GM21360 (cell line): ENCODE results near the gene HTT.

Experiments
- ATAC-seq: cut with Tn5 transposase; IDR thresholded peaks from one replicate; pipeline ENCODE4 v1.9.1; 2021; ENCODE audit warnings: mild to moderate bottlenecking, moderate library complexity; ENCODE audit not compliant: unreplicated experiment

Gene HTT

GRCh38 chr4:3246458-3247398, 172.2 kb downstream of the HTT start:
- ATAC-seq: no peak

- no peak for ATAC-seq
Observed at GRCh38 chr4:3247399-3248177, 173.1 kb downstream of the HTT start.

DNA sequence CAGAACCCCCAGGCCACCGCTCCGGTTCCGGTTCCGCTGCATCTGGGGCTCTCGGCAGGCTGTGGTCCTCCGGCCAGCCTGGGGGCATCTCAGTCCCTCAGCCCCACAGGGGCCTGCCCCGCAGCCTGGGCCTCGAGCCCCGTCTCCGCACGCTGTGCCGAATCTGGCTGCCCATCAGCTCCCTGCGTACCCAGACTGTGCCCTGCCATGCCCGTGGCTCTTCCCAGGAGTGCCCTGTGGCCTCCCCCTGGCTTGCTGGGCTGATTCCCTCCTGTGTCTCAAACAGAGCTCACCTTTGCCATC, 173.6 kb downstream of the HTT start:
- no peak for ATAC-seq

DNA sequence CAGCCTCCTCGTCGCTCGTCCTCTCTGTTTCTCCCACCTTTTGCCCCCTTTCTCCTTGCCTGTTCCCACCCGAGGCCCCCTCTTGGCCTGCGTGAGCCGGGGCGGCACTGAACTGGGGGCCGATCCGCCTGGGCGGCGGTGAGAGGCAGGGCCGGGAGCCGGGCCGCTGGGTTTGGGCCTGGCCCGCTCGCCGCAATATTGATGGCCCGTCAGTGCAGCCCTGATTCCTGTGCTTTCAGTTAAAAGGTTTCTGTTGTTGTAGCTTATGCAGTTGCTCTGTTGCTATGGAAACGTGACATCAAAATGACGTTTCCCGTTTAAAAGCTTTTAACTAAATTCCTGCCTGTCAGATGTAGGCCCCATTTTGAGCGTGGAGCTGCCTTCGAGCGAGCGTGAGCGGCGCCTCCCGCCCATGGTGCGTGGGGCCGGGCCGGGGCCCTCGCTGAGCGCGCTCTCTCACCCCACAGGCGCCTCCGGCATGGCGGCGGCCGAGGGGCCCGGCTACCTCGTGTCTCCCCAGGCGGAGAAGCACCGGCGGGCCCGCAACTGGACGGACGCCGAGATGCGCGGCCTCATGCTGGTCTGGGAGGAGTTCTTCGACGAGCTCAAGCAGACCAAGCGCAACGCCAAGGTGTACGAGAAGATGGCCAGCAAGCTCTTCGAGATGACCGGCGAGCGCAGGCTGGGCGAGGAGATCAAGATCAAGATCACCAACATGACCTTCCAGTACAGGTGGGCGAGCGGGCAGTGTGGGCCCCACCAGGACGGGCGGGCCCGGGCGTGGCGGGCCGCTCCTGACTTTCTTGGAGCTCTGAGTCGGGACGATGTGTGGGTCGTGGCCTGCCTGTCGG, 174.6 kb downstream of the HTT start, which contains the start of gene MSANTD1:
TSS of gene MSANTD1 (plus strand) at position 349 of the 851 bp plus-strand sequence. CDS start at position 413, 64 bp downstream.
- no peak for ATAC-seq

DNA sequence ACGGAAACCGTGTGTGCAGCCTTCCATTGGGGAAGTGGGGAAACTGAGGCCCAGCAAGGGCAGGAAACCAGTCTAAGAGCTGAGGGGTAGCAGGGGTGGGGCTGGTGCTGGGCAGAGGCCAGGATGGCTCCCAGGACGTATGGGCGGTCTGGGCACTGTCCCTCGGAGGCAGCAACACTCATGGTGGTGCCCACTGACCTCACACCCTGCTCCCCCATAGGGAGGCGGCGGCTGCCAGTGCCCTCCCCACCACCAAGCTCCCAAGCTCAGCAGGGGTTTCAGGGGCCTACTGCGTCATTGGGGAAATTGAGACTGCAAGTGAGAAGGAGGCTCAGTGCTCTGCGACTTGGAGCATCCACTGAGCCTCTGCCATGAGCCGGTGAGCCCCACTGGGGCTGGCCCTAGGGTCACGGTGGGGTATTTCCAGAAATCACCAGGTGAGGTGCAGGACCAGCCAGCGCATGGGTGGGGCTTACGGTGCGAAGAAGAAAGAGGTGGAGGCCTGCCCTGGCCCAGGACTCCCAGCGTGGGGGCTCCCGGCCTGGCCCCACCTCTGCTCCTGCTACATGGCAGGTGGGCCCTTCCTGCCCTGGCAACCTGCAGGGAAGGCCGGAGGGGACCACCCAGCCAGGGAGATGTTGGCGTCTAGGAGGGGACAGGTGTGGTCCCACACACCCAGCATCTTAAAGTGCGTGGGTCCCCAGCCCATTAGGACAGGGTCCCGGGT, 175.4 kb downstream of the HTT start:
- no peak for ATAC-seq

GRCh38 chr4:3250438-3250955, 176.0 kb downstream of the HTT start:
- no peak for ATAC-seq

DNA sequence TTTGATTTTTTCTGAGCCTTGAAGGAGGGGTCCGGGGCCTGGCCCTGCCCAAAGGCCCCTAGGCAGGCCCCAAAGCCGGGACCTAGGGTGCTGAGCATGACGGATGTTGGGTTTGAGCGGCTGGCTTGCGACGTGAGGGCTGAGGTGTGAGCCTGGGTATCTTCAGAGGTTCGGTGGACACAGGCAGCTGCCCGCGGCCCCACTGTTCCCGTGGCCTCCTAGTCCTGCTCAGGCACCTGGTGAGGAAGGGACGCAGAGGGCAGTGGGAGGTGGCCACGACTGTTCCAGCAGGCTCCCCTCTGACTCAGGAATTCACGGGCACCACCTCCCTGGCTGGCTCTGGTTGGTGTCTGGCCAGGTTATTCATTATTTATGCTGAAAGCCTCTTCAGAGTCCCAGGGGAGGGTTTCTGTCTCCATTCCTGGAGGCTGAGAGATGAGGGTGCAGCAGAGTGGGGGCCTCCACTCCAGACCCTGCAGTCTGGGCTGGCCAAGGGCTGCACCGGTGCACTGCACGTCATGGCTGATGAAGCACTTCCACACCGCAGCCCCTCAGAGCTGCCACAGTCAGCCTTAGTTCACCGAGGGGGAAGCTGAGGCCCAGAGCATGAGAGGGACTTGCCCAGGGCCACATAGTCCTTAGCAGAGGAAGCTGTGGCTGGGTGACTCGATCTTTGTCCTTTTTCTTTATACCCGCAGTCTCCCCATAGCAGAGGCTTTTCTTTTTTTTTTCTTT, 176.6 kb downstream of the HTT start:
- no peak for ATAC-seq

DNA sequence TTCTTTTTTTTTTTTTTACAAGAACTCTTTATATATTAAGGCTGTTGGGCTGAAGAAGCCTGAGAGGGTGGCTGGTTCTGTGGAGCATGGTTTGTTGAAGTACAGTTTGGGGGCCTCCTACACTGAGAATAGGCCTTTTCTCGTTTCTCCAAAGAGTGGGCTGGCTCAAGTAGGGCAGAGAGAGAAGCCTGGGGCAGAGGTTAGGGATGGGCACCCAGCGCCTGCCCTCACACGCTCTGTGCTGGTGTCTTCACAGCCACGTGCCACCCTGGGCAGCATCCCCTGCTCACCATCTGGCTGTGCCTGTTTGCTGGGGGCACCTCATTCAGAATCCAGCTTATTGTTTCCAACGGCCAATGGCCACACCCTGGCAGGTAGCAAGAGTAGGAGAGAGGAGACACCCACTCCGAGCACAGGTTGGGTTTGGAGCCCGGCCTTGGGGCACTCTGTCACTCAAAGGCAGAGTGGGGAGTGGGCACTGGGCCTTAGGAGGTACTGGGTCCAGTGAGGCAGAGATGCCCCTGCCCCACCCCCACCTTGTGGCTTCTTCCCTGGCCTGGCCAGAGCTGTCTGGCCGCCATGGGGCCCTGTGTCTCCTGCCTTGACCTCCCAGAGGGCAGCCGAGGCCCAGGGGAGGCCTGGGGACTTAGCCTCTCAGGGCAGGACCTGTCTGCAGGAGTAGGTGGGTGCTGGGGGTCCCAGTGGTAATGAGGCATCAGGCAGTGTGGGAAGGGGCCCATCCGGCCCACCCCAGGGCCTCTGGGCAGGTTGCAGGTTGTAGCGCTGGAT, 177.4 kb downstream of the HTT start:
- no peak for ATAC-seq

DNA sequence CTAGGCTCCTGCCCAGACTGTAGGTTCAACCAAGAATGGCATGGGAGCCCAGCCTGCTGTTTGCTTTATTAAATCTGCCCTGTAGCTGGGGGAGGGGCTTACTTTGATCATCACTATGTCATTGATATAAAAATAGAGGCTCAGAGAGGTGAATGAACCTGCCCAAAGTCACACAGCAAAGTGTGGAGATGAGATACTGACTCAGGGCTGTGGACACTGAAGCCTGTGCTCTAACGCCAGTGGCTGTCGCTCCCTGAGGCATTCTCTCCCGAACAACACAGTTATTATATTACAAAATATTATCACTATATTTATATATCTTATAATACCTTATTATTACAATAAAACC, 178.0 kb downstream of the HTT start:
- no peak for ATAC-seq

- no peak for ATAC-seq
Observed at GRCh38 chr4:3252831-3253641, 178.6 kb downstream of the HTT start.

DNA sequence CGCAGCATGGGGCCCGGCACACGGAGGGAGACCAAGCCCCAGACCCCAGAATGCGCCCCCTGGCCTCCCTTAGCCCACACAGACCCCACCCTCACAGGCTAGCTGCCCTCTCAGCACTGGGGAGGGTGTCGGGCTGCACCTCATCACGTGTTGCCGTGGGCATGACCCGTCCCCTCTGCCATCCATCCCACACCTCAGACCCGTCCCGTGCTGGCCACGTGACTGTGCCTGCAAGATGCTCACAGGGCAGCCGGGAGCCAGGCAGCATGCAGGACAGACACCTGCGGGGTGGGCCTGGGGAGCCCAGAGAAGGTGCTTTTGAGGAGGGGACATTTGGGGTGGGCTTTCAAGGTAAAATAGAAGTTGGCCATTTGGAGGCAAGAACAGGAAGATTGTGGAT, 179.3 kb downstream of the HTT start:
- no peak for ATAC-seq

DNA sequence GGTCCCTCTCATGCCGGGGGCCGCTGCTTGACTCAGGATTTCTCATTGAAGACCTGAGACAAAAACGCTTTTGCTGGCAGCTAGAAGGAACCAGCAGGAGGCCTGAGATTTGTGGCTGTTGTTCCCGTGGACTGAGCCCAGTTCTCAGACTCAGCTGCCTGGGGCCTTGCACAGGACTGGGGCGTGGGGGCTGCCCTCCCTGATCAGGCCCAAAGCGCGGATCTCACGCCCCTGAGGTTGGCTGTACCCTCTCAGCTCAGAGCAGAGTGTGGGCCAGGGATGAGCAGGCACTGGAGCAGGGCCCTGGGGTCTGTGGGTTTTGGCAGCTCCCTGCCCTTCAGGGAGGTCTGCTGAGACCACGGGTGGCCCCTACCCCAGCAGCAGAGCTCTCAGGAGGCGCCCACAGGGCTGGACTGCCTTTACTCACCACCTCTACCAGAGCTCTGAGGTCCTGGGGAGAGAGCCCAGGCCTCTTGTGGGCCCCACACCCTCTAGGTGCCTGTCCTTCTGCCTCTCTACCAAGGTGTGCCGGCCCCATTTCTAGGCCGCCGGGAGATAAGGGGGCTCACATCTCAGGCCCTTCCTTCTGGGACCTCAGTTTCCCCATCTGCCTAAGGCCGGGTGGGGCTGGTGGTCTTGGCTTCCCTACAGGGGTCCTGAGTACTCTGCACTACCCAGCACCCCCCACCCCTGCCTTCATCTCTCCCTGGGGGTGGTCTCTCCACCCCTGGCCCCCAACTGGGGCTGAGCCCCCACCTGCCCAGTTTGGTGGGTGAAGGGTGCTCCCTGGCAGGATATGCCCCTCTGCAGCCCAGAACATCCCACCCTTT, 180.0 kb downstream of the HTT start:
- no peak for ATAC-seq

- no peak for ATAC-seq
Observed at GRCh38 chr4:3255611-3256186, 181.2 kb downstream of the HTT start.

DNA sequence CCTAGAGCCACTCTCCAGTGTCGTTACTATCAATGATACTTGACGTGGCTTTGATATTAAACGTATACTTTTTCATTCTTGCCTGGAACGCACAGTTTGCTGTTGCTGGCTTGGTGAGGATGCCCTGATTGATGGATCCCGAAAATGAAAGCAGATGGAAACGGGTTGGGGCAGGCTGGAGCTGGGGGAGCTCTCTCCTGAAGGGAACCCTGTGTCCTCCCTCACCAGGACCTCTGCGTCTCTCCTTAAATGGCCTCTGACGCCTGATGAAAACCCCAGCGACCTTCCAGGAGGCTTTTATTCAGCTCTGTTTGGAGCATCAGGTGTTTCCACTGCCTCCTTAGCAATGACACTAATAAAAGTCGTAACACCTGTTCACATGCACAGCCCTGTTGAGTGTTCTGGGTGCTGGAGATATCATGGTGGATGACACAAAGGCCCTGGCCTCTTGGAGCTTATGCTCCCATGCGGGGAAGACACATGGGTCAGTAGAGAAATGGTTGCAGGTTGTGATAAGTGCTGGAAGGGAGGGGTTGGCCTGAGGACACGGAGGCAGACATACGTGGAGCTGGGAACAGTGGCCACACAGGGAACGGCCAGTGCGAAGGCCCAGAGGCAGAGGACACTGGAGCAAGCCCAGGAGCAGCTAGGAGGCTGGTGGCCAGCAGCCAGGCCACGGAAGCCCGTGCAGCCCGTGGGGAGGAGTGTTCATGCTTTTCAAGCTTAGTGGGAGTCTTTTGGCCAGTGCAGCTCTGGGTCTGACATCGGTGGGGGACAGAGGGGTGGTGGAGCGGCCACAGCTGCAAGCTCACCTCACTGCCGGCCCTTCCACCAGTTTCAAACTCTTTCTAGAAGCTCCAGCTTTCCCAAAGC, 182.0 kb downstream of the HTT start:
- ATAC-seq: no peak

DNA sequence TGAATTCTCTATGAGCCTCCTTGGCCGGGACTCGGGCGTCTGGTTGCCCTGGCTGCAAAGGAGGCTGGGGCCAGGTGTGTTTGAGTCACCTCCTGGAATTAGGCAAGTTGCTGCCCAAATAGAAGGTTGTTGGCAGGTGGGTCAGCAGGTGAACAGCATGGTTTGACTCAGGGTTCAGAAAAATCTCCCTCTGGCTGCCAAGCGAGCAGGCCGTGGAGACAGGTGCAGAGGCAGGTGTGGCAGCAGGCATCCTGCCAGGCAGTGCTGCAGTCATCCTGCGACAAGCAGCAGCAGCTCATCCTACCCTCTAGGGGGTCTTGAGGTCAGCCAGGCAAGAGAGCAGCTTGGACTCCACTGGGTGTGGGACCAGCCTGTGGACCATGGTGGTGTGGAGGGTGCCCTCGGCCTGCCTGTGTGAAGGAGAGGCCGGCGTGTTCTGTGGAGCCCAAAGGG, 182.6 kb downstream of the HTT start:
- ATAC-seq: no peak
